SK-N-SH (cell line): ENCODE data around the gene COL25A1. TPM values are rescaled to one million over a fixed set of nuclear protein-coding genes. Genes with fewer than 3 reads are reported as not detected.

Source experiments
- CTCF ChIA-PET: fragments of 300-600, 350-600 bp; formaldehyde crosslinking; extraction: SDS; loops from one replicate; lab custom pipeline; 2021; lab: Yijun Ruan, JAX
- POLR2A ChIA-PET: fragments of 350-600 bp; sonication (Branson Sonifier 250); formaldehyde crosslinking; extraction: SDS; loops from one replicate; lab custom pipeline; 2020; ENCODE audit warnings: antibody characterized with exemption, inconsistent platforms; lab: Yijun Ruan, JAX
- DNase-seq: peaks from one replicate; pipeline ENCODE4 v3.0.0; 2012
- H2AFZ ChIP-seq: fragments of 200-600 bp; sonication (generic); 2 replicates; pipeline ENCODE4 v1.8.1; 2016; ENCODE audit warnings: antibody characterized with exemption, mild to moderate bottlenecking, low read depth
- H3F3A ChIP-seq: fragments of 200-600 bp; sonication (generic); replicated peaks from 2 replicates; pipeline ENCODE3; 2016; ENCODE audit warnings: antibody characterized with exemption, mild to moderate bottlenecking; ENCODE audit not compliant: insufficient read depth
- H3K27ac ChIP-seq, 2 experiments: fragments of 200-500 bp in 1 of 2; fragments of 200-600 bp in 1 of 2; sonication (Bioruptor generic) in 1 of 2; sonication (generic), shearing (Covaris generic) in 1 of 2; 2 replicates each; pipeline versions ENCODE4 v1.5.1 to v1.6.1; 2014 to 2016; ENCODE audit warnings: low read depth in 2 of 2, inconsistent platforms in 1 of 2, low read length in 1 of 2, mild to moderate bottlenecking in 1 of 2, mixed read lengths in 1 of 2
- H3K27me3 ChIP-seq: fragments of 200-600 bp; sonication (generic), shearing (Covaris generic); 2 replicates; pipeline ENCODE4 v1.6.1; 2016; ENCODE audit warnings: mixed run types; ENCODE audit not compliant: insufficient read depth
- H3K36me3 ChIP-seq, 2 experiments: fragments of 200-500 bp in 1 of 2; fragments of 200-600 bp in 1 of 2; sonication (Bioruptor generic) in 1 of 2; sonication (generic) in 1 of 2; replicated peaks in 1 of 2; 2 replicates each; pipeline versions ENCODE3 to v1.5.1; 2014 to 2016; ENCODE audit warnings: low read length in 1 of 2, mild to moderate bottlenecking in 1 of 2; ENCODE audit not compliant: insufficient read depth in 2 of 2, control insufficient read depth in 1 of 2
- H3K4me1 ChIP-seq, 2 experiments: fragments of 200-500 bp in 1 of 2; fragments of 200-600 bp in 1 of 2; sonication (Bioruptor generic) in 1 of 2; sonication (generic), shearing (Covaris generic) in 1 of 2; 2 replicates each; pipeline versions ENCODE4 v1.5.1 to v1.6.1; 2014 to 2016; ENCODE audit warnings: low read depth in 1 of 2, low read length in 1 of 2, mixed run types in 1 of 2; ENCODE audit not compliant: insufficient read depth in 2 of 2, control insufficient read depth in 1 of 2
- H3K4me2 ChIP-seq: fragments of 200-600 bp; sonication (generic), shearing (Covaris generic); 2 replicates; pipeline ENCODE4 v1.6.1; 2017; ENCODE audit warnings: mixed run types
- H3K4me3 ChIP-seq, 2 experiments: fragments of 200-500 bp in 1 of 2; fragments of 200-600 bp in 1 of 2; sonication (Bioruptor generic) in 1 of 2; sonication (generic), shearing (Covaris generic) in 1 of 2; 2 replicates each; pipeline versions ENCODE4 v1.5.1 to v1.8.1; 2014 to 2016; ENCODE audit warnings: low read depth in 2 of 2, inconsistent platforms in 1 of 2, low read length in 1 of 2, mild to moderate bottlenecking in 1 of 2, mixed read lengths in 1 of 2, moderate library complexity in 1 of 2
- H3K79me2 ChIP-seq: fragments of 200-600 bp; sonication (generic); 2 replicates; pipeline ENCODE4 v1.8.1; 2017; ENCODE audit warnings: mild to moderate bottlenecking; ENCODE audit not compliant: insufficient read depth
- H3K9ac ChIP-seq: fragments of 200-600 bp; sonication (generic); 2 replicates; pipeline ENCODE4 v1.6.1; 2017; ENCODE audit warnings: mixed run types
- H3K9me2 ChIP-seq: fragments of 200-600 bp; sonication (generic); 2 replicates; pipeline ENCODE4 v1.6.1; 2017; ENCODE audit warnings: mixed run types
- H3K9me3 ChIP-seq: fragments of 200-600 bp; sonication (generic); 2 replicates; pipeline ENCODE4 v1.6.1; 2017; ENCODE audit warnings: mixed run types, mild to moderate bottlenecking, moderate library complexity
- H4K20me1 ChIP-seq: fragments of 200-600 bp; sonication (generic); 2 replicates; pipeline ENCODE4 v1.6.1; 2017; ENCODE audit warnings: mild to moderate bottlenecking, mixed run types; ENCODE audit not compliant: insufficient read depth
- EP300 ChIP-seq, 2 experiments: IDR thresholded peaks; 2 replicates each; pipeline versions ENCODE4 v1.4.0 to v1.6.1; 2012; ENCODE audit warnings: borderline replicate concordance in 1 of 2, low read depth in 1 of 2, low read length in 1 of 2
- EZH2phosphoT487 ChIP-seq: fragments of 200-600 bp; sonication (generic); IDR thresholded peaks from 2 replicates; pipeline ENCODE4 v1.6.1; 2017; ENCODE audit warnings: low read depth, mixed run types, mild to moderate bottlenecking, antibody characterized with exemption, moderate library complexity, borderline replicate concordance
- FOSL2 ChIP-seq: IDR thresholded peaks from 2 replicates; pipeline ENCODE4 v1.4.0; 2012; ENCODE audit warnings: low read depth, mild to moderate bottlenecking, moderate library complexity, borderline replicate concordance
- FOXM1 ChIP-seq: IDR thresholded peaks from 2 replicates; pipeline ENCODE4 v1.4.0; 2012; ENCODE audit warnings: low read depth, mild to moderate bottlenecking
- GABPA ChIP-seq: IDR thresholded peaks from 2 replicates; pipeline ENCODE4 v1.4.0; 2012; ENCODE audit warnings: low read depth, mild to moderate bottlenecking
- GATA2 ChIP-seq: sonication (generic); formaldehyde crosslinking; IDR thresholded peaks from 2 replicates; pipeline ENCODE4 v1.5.0; 2020; ENCODE audit warnings: mild to moderate bottlenecking, missing genetic modification reagents
- JUND ChIP-seq: IDR thresholded peaks from 2 replicates; pipeline ENCODE4 v1.4.0; 2012
- MEF2A ChIP-seq: IDR thresholded peaks from 2 replicates; pipeline ENCODE4 v1.4.0; 2012; ENCODE audit warnings: low read depth, borderline replicate concordance
- MXI1 ChIP-seq: IDR thresholded peaks from 2 replicates; pipeline ENCODE4 v1.6.1; 2012; ENCODE audit warnings: mild to moderate bottlenecking, low read depth, low read length, improper control_type of control experiment
- NRF1 ChIP-seq: IDR thresholded peaks from 2 replicates; pipeline ENCODE4 v1.6.1; 2012; ENCODE audit warnings: low read depth, mild to moderate bottlenecking, low read length
- RXRA ChIP-seq: IDR thresholded peaks from 2 replicates; pipeline ENCODE4 v1.4.0; 2012; ENCODE audit warnings: low read depth, mild to moderate bottlenecking, borderline replicate concordance
- SIN3A ChIP-seq: IDR thresholded peaks from 2 replicates; pipeline ENCODE4 v1.6.1; 2012; ENCODE audit warnings: low read depth, mild to moderate bottlenecking, low read length, moderate library complexity, borderline replicate concordance
- SMC3 ChIP-seq: IDR thresholded peaks from 2 replicates; pipeline ENCODE4 v1.6.1; 2012; ENCODE audit warnings: low read depth, low read length, improper control_type of control experiment
- TAF1 ChIP-seq: IDR thresholded peaks from 2 replicates; pipeline ENCODE4 v1.6.1; 2012; ENCODE audit warnings: low read depth, mild to moderate bottlenecking, low read length, moderate library complexity, borderline replicate concordance
- TCF12 ChIP-seq: IDR thresholded peaks from 2 replicates; pipeline ENCODE4 v1.4.0; 2012
- YY1 ChIP-seq: IDR thresholded peaks from 2 replicates; pipeline ENCODE4 v1.4.0; 2012; ENCODE audit warnings: low read depth, mild to moderate bottlenecking
- WGBS: methylation state at CpG from one replicate; pipeline ENCODE4 v1.1.6; 2017; ENCODE audit warnings: low lambda C conversion rate; 5-methylcytosine and 5-hydroxymethylcytosine counted together
- polyA plus RNA-seq, 3 experiments: library from polyadenylated mRNA; depleted of rRNA; stranded (reverse); fragments of >200 nt; gene quantifications; 2 replicates each; pipeline ENCODE4 v1.2.3, GENCODE V29; 2012
- TF ChIP-seq, protein P1 (sequence below): IDR thresholded peaks from 2 replicates; pipeline ENCODE4 v1.4.0; 2012; ENCODE audit warnings: low read depth
- TF ChIP-seq, protein P2 (sequence below): IDR thresholded peaks from 2 replicates; pipeline ENCODE4 v1.4.0; 2012; ENCODE audit warnings: low read depth, borderline replicate concordance
- TF ChIP-seq, protein P3 (sequence below): IDR thresholded peaks from 2 replicates; pipeline ENCODE4; 2012
- TF ChIP-seq, protein P4 (sequence below): IDR thresholded peaks from 2 replicates; pipeline ENCODE4 v1.6.1; 2012; ENCODE audit warnings: mild to moderate bottlenecking, low read depth, low read length, moderate library complexity
- TF ChIP-seq, protein P5 (sequence below): fragments of 150-350 bp; IDR thresholded peaks from 2 replicates; pipeline ENCODE4 v1.6.1; 2016; ENCODE audit warnings: mild to moderate bottlenecking, low read depth, low read length

COL25A1 gene
- polyA plus RNA-seq, 1 of the 3 experiments (the other 2 are of a cell fraction) = not detected

DNA sequence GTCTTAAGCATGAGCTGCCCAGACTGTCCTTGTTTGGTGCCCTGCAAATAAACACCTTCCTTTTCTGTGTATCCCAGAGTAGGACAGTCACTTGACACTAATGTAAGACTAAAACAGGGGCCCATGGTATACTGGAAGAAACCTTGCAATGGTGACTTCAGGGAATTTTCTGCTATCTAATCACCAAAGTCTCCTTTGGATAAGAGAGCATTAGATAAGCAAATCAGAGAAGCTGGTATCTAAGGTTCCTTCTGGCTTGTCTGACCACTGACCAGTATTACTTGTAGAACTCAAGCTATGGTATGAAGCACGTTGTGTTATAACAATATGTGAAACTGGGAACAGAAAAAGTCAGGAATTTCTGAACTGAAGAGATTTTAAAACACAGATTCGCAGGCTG, 173.9 kb downstream of the COL25A1 start (continued):
- TF ChIP-seq EP300 (IDR thresholded peaks at IDR 0.05; ENCODE audit: borderline replicate concordance in 1 of 2, low read depth in 1 of 2, low read length in 1 of 2) (no peak), MXI1 (no peak), EZH2phosphoT487 (no peak), SMC3 (no peak), TAF1 (no peak), TCF12 (no peak), JUND (no peak)
- TF ChIP-seq, protein P1, sequence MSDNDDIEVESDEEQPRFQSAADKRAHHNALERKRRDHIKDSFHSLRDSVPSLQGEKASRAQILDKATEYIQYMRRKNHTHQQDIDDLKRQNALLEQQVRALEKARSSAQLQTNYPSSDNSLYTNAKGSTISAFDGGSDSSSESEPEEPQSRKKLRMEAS = no peak
- TF ChIP-seq, protein P2, sequence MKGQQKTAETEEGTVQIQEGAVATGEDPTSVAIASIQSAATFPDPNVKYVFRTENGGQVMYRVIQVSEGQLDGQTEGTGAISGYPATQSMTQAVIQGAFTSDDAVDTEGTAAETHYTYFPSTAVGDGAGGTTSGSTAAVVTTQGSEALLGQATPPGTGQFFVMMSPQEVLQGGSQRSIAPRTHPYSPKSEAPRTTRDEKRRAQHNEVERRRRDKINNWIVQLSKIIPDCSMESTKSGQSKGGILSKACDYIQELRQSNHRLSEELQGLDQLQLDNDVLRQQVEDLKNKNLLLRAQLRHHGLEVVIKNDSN = no peak

DNA sequence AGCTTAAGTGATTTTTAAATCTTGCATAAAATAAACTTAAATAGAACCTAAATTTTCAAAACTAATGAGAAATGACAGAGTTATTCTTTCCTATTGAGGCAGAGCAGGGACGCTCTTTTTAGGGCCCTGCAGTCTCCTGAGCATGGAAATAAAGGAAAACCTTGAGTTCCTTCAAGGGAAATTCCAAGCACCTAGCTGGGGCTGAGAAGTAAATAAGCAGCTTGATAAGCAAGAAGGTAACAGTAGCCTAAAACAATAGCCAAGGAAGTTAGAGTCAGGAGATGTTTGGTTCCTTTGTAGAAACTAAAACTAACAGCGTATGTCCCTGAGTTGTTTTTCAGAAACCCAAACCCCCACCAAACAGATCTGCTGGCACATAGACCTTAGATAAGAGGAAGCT, 174.6 kb downstream of the COL25A1 start:
- Histone ChIP-seq H3K4me2 (no peak overlapping the region), H3K36me3 (no peaks in the 10 kb centered on the region), H4K20me1 (no peaks in the 10 kb centered on the region), H3F3A (no peaks in the 10 kb centered on the region), H3K79me2 (no peaks in the 10 kb centered on the region), H2AFZ (no peak overlapping the region), H3K4me3 (no peak overlapping the region), H3K9me3 (no peaks in the 10 kb centered on the region), H3K4me1 (no peaks in the 10 kb centered on the region; a peak in 1 of 4 replicates), H3K27me3 (0 out of 2 replicates have a peak, but pooled peaks cover 6% of the 10 kb centered on the region), H3K9ac (no peak overlapping the region), H3K9me2 (no peaks in the 10 kb centered on the region), H3K27ac (no peak overlapping the region)
- WGBS = 2% methylated on average over 2 of the region's 2 CpGs
- POLR2A ChIA-PET = no interaction called here
- CTCF ChIA-PET = no interaction called here
- TF ChIP-seq RXRA (no peak), GATA2 (CRISPR knock-in tag) (no peak), FOSL2 (no peak), FOXM1 (no peak), MEF2A (no peak), TCF12 (no peak), YY1 (no peak), JUND (no peak), SIN3A (no peak), EZH2phosphoT487 (no peak), NRF1 (no peak), GABPA (no peak)
- TF ChIP-seq, protein P3, sequence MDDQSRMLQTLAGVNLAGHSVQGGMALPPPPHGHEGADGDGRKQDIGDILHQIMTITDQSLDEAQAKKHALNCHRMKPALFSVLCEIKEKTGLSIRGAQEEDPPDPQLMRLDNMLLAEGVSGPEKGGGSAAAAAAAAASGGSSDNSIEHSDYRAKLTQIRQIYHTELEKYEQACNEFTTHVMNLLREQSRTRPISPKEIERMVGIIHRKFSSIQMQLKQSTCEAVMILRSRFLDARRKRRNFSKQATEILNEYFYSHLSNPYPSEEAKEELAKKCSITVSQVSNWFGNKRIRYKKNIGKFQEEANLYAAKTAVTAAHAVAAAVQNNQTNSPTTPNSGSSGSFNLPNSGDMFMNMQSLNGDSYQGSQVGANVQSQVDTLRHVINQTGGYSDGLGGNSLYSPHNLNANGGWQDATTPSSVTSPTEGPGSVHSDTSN = no peak
- TF ChIP-seq, protein P2 = no peak
- TF ChIP-seq, protein P4, sequence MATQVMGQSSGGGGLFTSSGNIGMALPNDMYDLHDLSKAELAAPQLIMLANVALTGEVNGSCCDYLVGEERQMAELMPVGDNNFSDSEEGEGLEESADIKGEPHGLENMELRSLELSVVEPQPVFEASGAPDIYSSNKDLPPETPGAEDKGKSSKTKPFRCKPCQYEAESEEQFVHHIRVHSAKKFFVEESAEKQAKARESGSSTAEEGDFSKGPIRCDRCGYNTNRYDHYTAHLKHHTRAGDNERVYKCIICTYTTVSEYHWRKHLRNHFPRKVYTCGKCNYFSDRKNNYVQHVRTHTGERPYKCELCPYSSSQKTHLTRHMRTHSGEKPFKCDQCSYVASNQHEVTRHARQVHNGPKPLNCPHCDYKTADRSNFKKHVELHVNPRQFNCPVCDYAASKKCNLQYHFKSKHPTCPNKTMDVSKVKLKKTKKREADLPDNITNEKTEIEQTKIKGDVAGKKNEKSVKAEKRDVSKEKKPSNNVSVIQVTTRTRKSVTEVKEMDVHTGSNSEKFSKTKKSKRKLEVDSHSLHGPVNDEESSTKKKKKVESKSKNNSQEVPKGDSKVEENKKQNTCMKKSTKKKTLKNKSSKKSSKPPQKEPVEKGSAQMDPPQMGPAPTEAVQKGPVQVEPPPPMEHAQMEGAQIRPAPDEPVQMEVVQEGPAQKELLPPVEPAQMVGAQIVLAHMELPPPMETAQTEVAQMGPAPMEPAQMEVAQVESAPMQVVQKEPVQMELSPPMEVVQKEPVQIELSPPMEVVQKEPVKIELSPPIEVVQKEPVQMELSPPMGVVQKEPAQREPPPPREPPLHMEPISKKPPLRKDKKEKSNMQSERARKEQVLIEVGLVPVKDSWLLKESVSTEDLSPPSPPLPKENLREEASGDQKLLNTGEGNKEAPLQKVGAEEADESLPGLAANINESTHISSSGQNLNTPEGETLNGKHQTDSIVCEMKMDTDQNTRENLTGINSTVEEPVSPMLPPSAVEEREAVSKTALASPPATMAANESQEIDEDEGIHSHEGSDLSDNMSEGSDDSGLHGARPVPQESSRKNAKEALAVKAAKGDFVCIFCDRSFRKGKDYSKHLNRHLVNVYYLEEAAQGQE = no peak
- TF ChIP-seq, protein P5, sequence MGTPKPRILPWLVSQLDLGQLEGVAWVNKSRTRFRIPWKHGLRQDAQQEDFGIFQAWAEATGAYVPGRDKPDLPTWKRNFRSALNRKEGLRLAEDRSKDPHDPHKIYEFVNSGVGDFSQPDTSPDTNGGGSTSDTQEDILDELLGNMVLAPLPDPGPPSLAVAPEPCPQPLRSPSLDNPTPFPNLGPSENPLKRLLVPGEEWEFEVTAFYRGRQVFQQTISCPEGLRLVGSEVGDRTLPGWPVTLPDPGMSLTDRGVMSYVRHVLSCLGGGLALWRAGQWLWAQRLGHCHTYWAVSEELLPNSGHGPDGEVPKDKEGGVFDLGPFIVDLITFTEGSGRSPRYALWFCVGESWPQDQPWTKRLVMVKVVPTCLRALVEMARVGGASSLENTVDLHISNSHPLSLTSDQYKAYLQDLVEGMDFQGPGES = no peak
- DNase-seq = no peak
